Ovary (tissue), 9 donors: ENCODE measurements around the gene RRAD. TPM values are rescaled to one million over a fixed set of nuclear protein-coding genes. Genes with fewer than 3 reads are reported as not detected.
"Not testable (repeated sequence)": the region's sequence is repeated elsewhere in the genome, so short reads cannot be mapped to it uniquely, and the experiment has no call there.

Source experiments
- DNase-seq, 5 donors: peaks; one replicate each; pipeline ENCODE4 v3.0.0-alpha.2; 2019 to 2020
- H3K27ac ChIP-seq, 2 donors: fragments of 200-600 bp; one replicate each; pipeline versions ENCODE4 v1.5.1 to v1.8.0; 2019 to 2022
- H3K27me3 ChIP-seq: fragments of 200-600 bp; one replicate; pipeline ENCODE4 v1.8.0; 2022
- H3K36me3 ChIP-seq: fragments of 200-600 bp; sonication (generic); one replicate; pipeline ENCODE4 v1.5.1; 2019
- H3K4me1 ChIP-seq: one replicate; pipeline ENCODE4 v1.8.1; 2013; ENCODE audit warnings: mild to moderate bottlenecking, moderate library complexity; ENCODE audit not compliant: insufficient read depth
- H3K4me3 ChIP-seq: fragments of 200-600 bp; sonication (generic); one replicate; pipeline ENCODE4 v1.5.1; 2017
- H3K9me3 ChIP-seq, 2 donors: fragments of 200-600 bp in 1 of 2; sonication (generic) in 1 of 2; one replicate each; pipeline versions ENCODE4 v1.5.1 to v1.8.1; 2013 to 2019; ENCODE audit warnings: mild to moderate bottlenecking in 1 of 2, moderate library complexity in 1 of 2
- EP300 ChIP-seq: sonication (generic); formaldehyde crosslinking; IDR thresholded peaks from one replicate; pipeline ENCODE4 v1.6.1; 2017; ENCODE audit warnings: antibody characterized with exemption
- POLR2A ChIP-seq: fragments of 450-650 bp; IDR thresholded peaks from one replicate; pipeline ENCODE4 v1.6.1; 2017; ENCODE audit warnings: antibody characterized with exemption, mild to moderate bottlenecking, moderate library complexity
- WGBS, 3 donors: extraction: QIAGEN DNeasy Blood & Tissue Kit in 1 of 3; methylation state at CpG; one replicate each; pipeline versions ENCODE4 v1.1.5 to v1.1.7; 2013 to 2017; 5-methylcytosine and 5-hydroxymethylcytosine counted together
- intact Hi-C, 4 donors: fragments of 100-400 bp; cut with DNase I; formaldehyde crosslinking; loops; one replicate each; pipeline versions ENCODE4 v1.11.0 to v1.15.1; 2022 to 2023
- polyA plus RNA-seq, 2 donors: library from polyadenylated mRNA; stranded (reverse); fragments of 200-250 nt in 1 of 2; fragments of 350-450 nt in 1 of 2; fragmentation: Illumina TruSeq in 1 of 2; extraction: RNeasy Lipid Tissue Mini Kit (QIAGEN cat#74804) in 1 of 2; gene quantifications; one replicate each; pipeline ENCODE4 v1.2.3, GENCODE V29; 2013 to 2014
- total RNA-seq, 7 donors: library from RNA; depleted of rRNA in 2 of 7; stranded (reverse); fragments of >200 nt in 2 of 7; fragmentation: NEBNext Ultra II Directional in 3 of 7; extraction: Animal tissue kit (Norgen Biotek cat#: 25700) in 3 of 7; gene quantifications; one replicate each; pipeline versions ENCODE4 v1.1.0 to v1.2.4, GENCODE V29; 2016 to 2023
- TF ChIP-seq, protein P1 (sequence below), 3 donors: fragments of 450-650 bp in 2 of 3; fragments of 200-600 bp in 1 of 3; IDR thresholded peaks; one replicate each; pipeline versions ENCODE4 v1.5.1 to v1.8.0; 2016 to 2022; ENCODE audit warnings: antibody characterized with exemption in 3 of 3, mild to moderate bottlenecking in 1 of 3
- donor health status: DM: no; HTN: no; CAD: no; lungs with moderate emphysema.
- donor health status: DM: no; HTN: no; CAD: no.
- donor health status: Bipolar disorder and iron deficiency.
- donor health status: DM: yes; HTN: yes; CAD: no.
- donor health status: DM: no; HTN: no; CAD: no.
- donor health status: DM: yes; HTN: yes; CAD: no.

Gene RRAD
- total and polyA plus RNA-seq, 9 donors = 2.3 to 43.1 (median 12.1) TPM

GRCh38 chr16:66947302-66948065, 22.1 kb upstream of the RRAD start:
- H3K36me3 ChIP-seq = no peaks in the 10 kb centered on the region
- peaks cover 3% of the 10 kb centered on the region for H3K4me1 ChIP-seq
- intact Hi-C loops = no loop called here
- peak overlapping the region; percentile 49 for H3K4me3 ChIP-seq
- no peak for TF ChIP-seq EP300
- no peak for TF ChIP-seq POLR2A
- TF ChIP-seq, protein P1, sequence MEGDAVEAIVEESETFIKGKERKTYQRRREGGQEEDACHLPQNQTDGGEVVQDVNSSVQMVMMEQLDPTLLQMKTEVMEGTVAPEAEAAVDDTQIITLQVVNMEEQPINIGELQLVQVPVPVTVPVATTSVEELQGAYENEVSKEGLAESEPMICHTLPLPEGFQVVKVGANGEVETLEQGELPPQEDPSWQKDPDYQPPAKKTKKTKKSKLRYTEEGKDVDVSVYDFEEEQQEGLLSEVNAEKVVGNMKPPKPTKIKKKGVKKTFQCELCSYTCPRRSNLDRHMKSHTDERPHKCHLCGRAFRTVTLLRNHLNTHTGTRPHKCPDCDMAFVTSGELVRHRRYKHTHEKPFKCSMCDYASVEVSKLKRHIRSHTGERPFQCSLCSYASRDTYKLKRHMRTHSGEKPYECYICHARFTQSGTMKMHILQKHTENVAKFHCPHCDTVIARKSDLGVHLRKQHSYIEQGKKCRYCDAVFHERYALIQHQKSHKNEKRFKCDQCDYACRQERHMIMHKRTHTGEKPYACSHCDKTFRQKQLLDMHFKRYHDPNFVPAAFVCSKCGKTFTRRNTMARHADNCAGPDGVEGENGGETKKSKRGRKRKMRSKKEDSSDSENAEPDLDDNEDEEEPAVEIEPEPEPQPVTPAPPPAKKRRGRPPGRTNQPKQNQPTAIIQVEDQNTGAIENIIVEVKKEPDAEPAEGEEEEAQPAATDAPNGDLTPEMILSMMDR (IDR thresholded peaks at IDR 0.05) = peak; percentile 69 to 92 (median 86)
- H3K9me3 ChIP-seq = no peaks in the 10 kb centered on the region
- 0 to 1% (median 1%) methylated on average over 22 to 23 of the region's 23 CpGs for WGBS, 3 donors
- no peak overlapping the region for H3K27ac ChIP-seq
- H3K27me3 ChIP-seq = no peaks in the 10 kb centered on the region
- peak; percentile 75 to 88 (median 83) for DNase-seq

- no peak for TF ChIP-seq POLR2A
- peaks cover 3% of the 10 kb centered on the region for H3K4me1 ChIP-seq
- 21 to 29% (median 25%) methylated on average over 5 of the region's 5 CpGs for WGBS, 3 donors
- intact Hi-C loops = no loop called here
- H3K36me3 ChIP-seq = no peaks in the 10 kb centered on the region
- H3K27me3 ChIP-seq = no peaks in the 10 kb centered on the region
- no peak overlapping the region for H3K4me3 ChIP-seq
- H3K27ac ChIP-seq = no peak overlapping the region
- H3K9me3 ChIP-seq = no peaks in the 10 kb centered on the region
- no peak for DNase-seq
These were observed 21.6 kb upstream of the RRAD start for GRCh38 chr16:66946974-66947301.

DNA sequence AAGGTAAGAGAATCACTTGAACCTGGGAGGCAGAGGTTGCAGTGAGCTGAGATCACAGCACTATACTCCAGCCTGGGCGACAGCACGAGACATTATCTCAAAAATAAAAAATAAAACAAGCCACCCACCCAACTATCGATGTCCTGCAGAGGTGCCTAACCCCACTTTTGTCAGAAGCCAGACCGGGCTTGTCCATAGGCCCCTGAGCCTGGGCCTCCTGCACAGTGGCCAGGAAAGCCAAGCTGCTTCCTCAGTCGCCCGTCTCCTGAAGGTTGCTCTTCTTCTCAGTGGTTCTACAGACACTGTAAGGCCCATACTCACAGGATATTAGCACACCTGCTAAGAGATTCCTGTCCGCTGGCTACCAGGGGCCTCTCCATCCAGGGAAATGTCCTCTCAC, 21.2 kb upstream of the RRAD start:
- Histone ChIP-seq H3K27me3 (no peaks in the 10 kb centered on the region), H3K9me3 (no peaks in the 10 kb centered on the region), H3K27ac (no peak overlapping the region), H3K36me3 (no peaks in the 10 kb centered on the region), H3K4me1 (peaks cover 3% of the 10 kb centered on the region), H3K4me3 (no peak overlapping the region)
- intact Hi-C loops = no loop called here
- 41 to 64% (median 55%) methylated on average over 7 of the region's 7 CpGs for WGBS, 3 donors
- TF ChIP-seq EP300 (no peak), POLR2A (no peak)
- TF ChIP-seq, protein P1 (IDR thresholded peaks at IDR 0.05) = no peak
- DNase-seq = no peak

- 68 to 83% (median 73%) methylated on average over 4 of the region's 4 CpGs for WGBS, 3 donors
- TF ChIP-seq POLR2A (no peak), EP300 (no peak)
- TF ChIP-seq, protein P1 (IDR thresholded peaks at IDR 0.05) = no peak
- Histone ChIP-seq H3K9me3 (no peaks in the 10 kb centered on the region), H3K27me3 (no peaks in the 10 kb centered on the region), H3K4me3 (no peak overlapping the region), H3K4me1 (peaks cover 3% of the 10 kb centered on the region), H3K27ac (no peak overlapping the region), H3K36me3 (no peaks in the 10 kb centered on the region)
- DNase-seq = no peak
- intact Hi-C loops = no loop called here
These were observed 20.6 kb upstream of the RRAD start for GRCh38 chr16:66945939-66946338.

DNA sequence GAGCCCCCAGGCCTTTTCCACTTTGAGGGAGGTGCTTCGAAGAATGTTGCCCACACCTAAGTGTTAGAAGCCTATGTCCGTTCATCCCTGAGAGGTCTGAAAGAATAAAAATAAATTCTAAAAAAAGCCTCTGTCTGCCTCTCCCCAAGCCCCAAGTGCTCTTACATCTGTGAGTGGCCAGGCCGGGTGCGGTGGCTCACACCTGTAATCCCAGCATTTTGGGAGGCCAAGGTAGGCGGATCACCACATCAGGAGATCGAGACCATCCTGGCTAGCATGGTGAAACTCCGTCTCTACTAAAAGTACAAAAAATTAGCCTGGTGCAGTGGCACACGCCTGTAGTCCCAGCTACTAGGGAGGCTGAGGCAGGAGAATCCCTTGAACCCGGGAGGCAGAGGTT, 19.6 kb upstream of the RRAD start:
- H3K4me1 ChIP-seq, H3K36me3 ChIP-seq, H3K27ac ChIP-seq, DNase-seq, H3K9me3 ChIP-seq, intact Hi-C loops, H3K4me3 ChIP-seq, H3K27me3 ChIP-seq: not testable (repeated sequence)
- WGBS, 3 donors = 64 to 75% (median 74%) methylated on average over 9 of the region's 9 CpGs
